Fibroblast of lung (primary cell): ENCODE results near the gene ROR2. TPM values are rescaled to one million over a fixed set of nuclear protein-coding genes. Genes with fewer than 3 reads are reported as not detected.
"Not testable (repeated sequence)": the region's sequence is repeated elsewhere in the genome, so short reads cannot be mapped to it uniquely, and the experiment has no call there.

ENCODE experiments used
- DNase-seq, 2 donors: peaks; one replicate each; pipeline versions ENCODE4 v3.0.0 to v3.0.0-alpha.2; 2010; ENCODE audit warnings: low read depth in 2 of 2
- H2AFZ ChIP-seq: 2 replicates; pipeline ENCODE4 v1.5.1; 2012; ENCODE audit warnings: low read length, control low read depth, inconsistent platforms
- H3K27ac ChIP-seq: 2 replicates; pipeline ENCODE4 v1.5.1; 2011; ENCODE audit warnings: low read length, control low read depth; ENCODE audit not compliant: insufficient read depth
- H3K27me3 ChIP-seq: 2 replicates; pipeline ENCODE4 v1.5.1; 2011; ENCODE audit warnings: mild to moderate bottlenecking, low read length; ENCODE audit not compliant: control insufficient read depth, insufficient read depth
- H3K36me3 ChIP-seq: 2 replicates; pipeline ENCODE4 v1.5.1; 2011; ENCODE audit warnings: low read length; ENCODE audit not compliant: control insufficient read depth, insufficient read depth
- H3K4me1 ChIP-seq: 2 replicates; pipeline ENCODE4 v1.5.1; 2011; ENCODE audit warnings: low read length; ENCODE audit not compliant: control insufficient read depth, insufficient read depth; ENCODE audit errors: extremely low read depth
- H3K4me2 ChIP-seq: 2 replicates; pipeline ENCODE4 v1.5.1; 2011; ENCODE audit warnings: low read length, control low read depth; ENCODE audit not compliant: insufficient read depth; ENCODE audit errors: extremely low read depth
- H3K4me3 ChIP-seq, 4 experiments: fragments of 200-600 bp in 1 of 4; sonication (generic) in 1 of 4; replicated peaks in 1 of 4; 2 replicates each; pipeline ENCODE4 v1.5.1; 2011 to 2016; ENCODE audit warnings: low read length in 4 of 4, low read depth in 3 of 4, mild to moderate bottlenecking in 3 of 4, control low read depth in 2 of 4, inconsistent platforms in 1 of 4, mixed read lengths in 1 of 4; ENCODE audit not compliant: insufficient read depth in 1 of 4; ENCODE audit errors: control extremely low read depth in 1 of 4
- H3K79me2 ChIP-seq: 2 replicates; pipeline ENCODE4 v1.5.1; 2012; ENCODE audit warnings: mild to moderate bottlenecking, low read length, inconsistent platforms; ENCODE audit not compliant: control insufficient read depth, insufficient read depth
- H3K9ac ChIP-seq: 2 replicates; pipeline ENCODE4 v1.5.1; 2011; ENCODE audit warnings: mild to moderate bottlenecking, low read length, control low read depth; ENCODE audit not compliant: insufficient read depth
- H3K9me3 ChIP-seq: 2 replicates; pipeline ENCODE4 v1.5.1; 2012; ENCODE audit warnings: low read depth, low read length; ENCODE audit not compliant: control insufficient read depth, insufficient read depth
- H4K20me1 ChIP-seq: 2 replicates; pipeline ENCODE4 v1.5.1; 2011; ENCODE audit warnings: low read length; ENCODE audit not compliant: control insufficient read depth, insufficient read depth; ENCODE audit errors: extremely low read depth
- EZH2 ChIP-seq: IDR thresholded peaks from 2 replicates; pipeline ENCODE4 v1.5.1; 2012; ENCODE audit warnings: low read length, control low read depth, mild to moderate bottlenecking; ENCODE audit errors: missing control alignments
- polyA plus RNA-seq, 2 donors: library from polyadenylated mRNA; depleted of rRNA in 1 of 2; stranded (reverse) in 1 of 2; unstranded in 1 of 2; fragments of >200 nt; gene quantifications; 2 replicates each; pipeline ENCODE4 v1.2.1, GENCODE V29; 2011 to 2012; ENCODE audit warnings: missing spikeins in 1 of 2
- total RNA-seq: library from RNA; depleted of rRNA; stranded (reverse); fragments of >200 nt; gene quantifications from 2 replicates; pipeline ENCODE4 v1.2.1, GENCODE V29; 2014
- TF ChIP-seq, protein P1 (sequence below), 2 donors: IDR thresholded peaks in 1 of 2; conservative IDR thresholded peaks in 1 of 2; 1 replicate in 1 of 2; 2 replicates in 1 of 2; pipeline ENCODE4 v1.5.1; 2011 to 2012; ENCODE audit warnings: low read length in 2 of 2, control low read depth in 1 of 2, inconsistent platforms in 1 of 2, low read depth in 1 of 2, mild to moderate bottlenecking in 1 of 2

Gene ROR2
- total and polyA plus RNA-seq, 2 donors (not counting 1 experiment from before 2014, with no cell fraction given): 2.3 to 27.9 TPM

DNA sequence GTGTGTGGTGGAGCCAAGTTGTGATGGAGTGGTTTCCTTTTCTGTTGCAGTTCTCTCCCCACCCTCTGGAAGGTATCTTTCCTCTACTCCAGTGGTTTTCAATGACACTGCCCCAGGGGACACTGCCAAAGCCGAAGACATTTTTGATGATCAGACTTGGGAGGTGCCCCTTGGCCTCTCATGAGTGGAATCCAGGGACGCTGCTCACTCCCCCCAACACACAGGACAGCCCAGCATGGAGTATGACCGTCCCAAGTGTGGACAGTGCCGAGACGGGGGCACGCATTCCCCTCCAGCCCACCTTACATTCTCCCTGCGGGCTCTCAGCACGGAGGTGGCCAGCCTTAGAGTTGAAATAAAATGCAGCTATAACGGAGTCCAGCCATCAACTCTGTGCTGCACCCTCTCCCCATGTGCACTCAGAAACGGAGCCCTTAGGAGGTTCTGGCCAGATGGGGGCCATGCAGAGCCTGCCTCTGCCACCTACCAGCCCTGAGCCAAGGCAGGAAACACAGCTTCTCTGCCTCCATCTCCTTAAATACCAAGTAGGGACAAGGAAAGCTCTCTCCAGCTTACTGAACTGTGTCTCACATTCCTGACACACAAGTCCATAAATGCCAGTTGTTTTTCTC lies 150.8 kb downstream of the ROR2 start:
- H3K9me3 ChIP-seq: no peaks in the 10 kb centered on the region
- H3K4me2 ChIP-seq: no peak overlapping the region
- no peak overlapping the region for H3K27ac ChIP-seq
- no peaks in the 10 kb centered on the region for H3K79me2 ChIP-seq
- peaks cover 3% of the 10 kb centered on the region for H3K4me1 ChIP-seq
- no peaks in the 10 kb centered on the region for H3K27me3 ChIP-seq
- H3K36me3 ChIP-seq: no peaks in the 10 kb centered on the region
- H2AFZ ChIP-seq: no peak overlapping the region
- H4K20me1 ChIP-seq: no peaks in the 10 kb centered on the region
- no peak overlapping the region for H3K9ac ChIP-seq
- TF ChIP-seq, protein P1, sequence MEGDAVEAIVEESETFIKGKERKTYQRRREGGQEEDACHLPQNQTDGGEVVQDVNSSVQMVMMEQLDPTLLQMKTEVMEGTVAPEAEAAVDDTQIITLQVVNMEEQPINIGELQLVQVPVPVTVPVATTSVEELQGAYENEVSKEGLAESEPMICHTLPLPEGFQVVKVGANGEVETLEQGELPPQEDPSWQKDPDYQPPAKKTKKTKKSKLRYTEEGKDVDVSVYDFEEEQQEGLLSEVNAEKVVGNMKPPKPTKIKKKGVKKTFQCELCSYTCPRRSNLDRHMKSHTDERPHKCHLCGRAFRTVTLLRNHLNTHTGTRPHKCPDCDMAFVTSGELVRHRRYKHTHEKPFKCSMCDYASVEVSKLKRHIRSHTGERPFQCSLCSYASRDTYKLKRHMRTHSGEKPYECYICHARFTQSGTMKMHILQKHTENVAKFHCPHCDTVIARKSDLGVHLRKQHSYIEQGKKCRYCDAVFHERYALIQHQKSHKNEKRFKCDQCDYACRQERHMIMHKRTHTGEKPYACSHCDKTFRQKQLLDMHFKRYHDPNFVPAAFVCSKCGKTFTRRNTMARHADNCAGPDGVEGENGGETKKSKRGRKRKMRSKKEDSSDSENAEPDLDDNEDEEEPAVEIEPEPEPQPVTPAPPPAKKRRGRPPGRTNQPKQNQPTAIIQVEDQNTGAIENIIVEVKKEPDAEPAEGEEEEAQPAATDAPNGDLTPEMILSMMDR (conservative IDR thresholded peaks at IDR 0.05 in 1 of 2, IDR thresholded peaks at IDR 0.05 in 1 of 2; ENCODE audit: low read depth in 1 of 2, low read length in 2 of 2): no peak
- TF ChIP-seq EZH2: no peak
- H3K4me3 ChIP-seq: no peak overlapping the region
- DNase-seq: no peak

DNA sequence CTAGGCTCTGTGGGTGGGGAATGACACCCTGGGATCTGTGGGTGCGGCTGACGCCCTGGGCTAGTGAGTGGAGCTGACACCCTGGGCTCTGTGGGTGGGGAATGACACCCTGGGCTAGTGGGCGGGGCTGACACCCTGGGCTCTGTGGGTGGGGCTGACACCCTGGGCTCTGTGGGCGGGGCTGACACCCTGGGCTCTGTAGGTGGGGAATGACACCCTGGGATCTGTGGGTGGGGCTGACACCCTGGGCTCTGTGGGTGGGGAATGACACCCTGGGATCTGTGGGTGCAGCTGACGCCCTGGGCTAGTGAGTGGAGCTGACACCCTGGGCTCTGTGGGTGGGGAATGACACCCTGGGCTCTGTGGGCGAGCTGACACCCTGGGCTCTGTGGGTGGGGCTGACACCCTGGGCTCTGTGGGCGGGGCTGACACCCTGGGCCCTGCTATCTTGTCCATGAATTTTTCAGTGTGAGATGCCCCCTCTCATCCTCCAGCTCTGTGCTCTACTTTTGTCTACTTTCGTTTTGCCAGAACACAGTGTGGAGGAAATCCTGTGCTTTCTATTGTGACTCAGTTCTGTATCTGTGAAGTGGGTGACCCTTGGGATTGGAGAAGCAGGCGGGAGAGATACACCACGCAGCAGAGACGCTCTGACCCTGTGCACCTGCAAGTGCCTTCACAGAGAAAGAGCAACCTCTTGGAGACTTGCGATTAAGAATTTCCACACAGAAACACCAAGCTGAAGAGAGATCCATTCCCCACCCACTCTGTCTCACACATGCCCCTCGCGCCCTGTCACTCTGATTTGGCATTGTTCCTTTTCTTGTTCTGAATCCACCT lies 151.5 kb downstream of the ROR2 start:
- H4K20me1 ChIP-seq, H2AFZ ChIP-seq, H3K36me3 ChIP-seq, H3K27me3 ChIP-seq, H3K27ac ChIP-seq, H3K79me2 ChIP-seq, H3K4me2 ChIP-seq, DNase-seq, H3K4me3 ChIP-seq, H3K9ac ChIP-seq, H3K4me1 ChIP-seq, H3K9me3 ChIP-seq: not testable (repeated sequence)

DNA sequence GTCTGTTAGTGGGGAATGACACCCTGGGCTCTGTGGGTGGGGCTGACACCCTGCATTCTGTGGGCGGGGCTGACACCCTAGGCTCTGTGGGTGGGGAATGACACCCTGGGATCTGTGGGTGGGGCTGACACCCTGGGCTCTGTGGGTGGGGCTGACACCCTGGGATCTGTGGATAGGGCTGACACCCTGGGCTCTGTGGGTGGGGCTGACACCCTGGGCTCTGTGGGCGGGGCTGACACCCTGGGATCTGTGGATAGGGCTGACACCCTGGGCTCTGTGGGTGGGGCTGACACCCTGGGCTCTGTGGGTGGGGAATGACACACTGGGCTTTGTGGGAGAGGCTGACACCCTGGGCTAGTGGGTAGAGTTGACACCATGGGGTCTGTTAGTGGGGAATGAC lies 152.5 kb downstream of the ROR2 start:
- not testable (repeated sequence) for H3K9me3 ChIP-seq, H3K27ac ChIP-seq, H3K4me3 ChIP-seq, H4K20me1 ChIP-seq, H3K79me2 ChIP-seq, DNase-seq, H3K4me2 ChIP-seq, H3K36me3 ChIP-seq, H3K4me1 ChIP-seq, H3K27me3 ChIP-seq, H2AFZ ChIP-seq, H3K9ac ChIP-seq

DNA sequence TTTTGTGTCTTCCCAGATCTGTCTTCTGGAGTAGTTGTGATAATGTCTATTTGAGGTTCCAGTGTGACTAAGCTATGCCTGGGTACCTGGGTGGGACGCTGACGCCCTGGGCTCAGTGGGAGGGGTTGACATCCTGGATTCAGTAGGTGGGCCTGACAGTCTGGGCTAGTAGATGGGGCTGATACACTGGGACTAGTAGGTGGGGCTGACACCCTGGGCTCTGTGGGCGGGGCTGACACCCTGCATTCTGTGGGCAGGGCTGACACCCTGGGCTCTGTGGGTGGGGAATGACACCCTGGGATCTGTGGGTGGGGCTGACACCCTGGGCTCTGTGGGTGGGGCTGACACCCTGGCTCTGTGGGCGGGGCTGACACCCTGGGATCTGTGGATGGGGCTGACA lies 153.5 kb downstream of the ROR2 start:
- not testable (repeated sequence) for DNase-seq, H3K36me3 ChIP-seq, H3K9me3 ChIP-seq, H3K27ac ChIP-seq, H3K4me2 ChIP-seq, H3K79me2 ChIP-seq, H3K4me3 ChIP-seq, H3K27me3 ChIP-seq, H2AFZ ChIP-seq, H3K9ac ChIP-seq, H3K4me1 ChIP-seq, H4K20me1 ChIP-seq
